ENCODE results near the gene FMNL2.

Gene FMNL2

GRCh38 chr2:152657043-152657442 lies 322.1 kb downstream of the FMNL2 start:
- TF ChIP-seq EZH2phosphoT487 (conservative IDR thresholded peaks at IDR 0.05; ENCODE audit: low read length) (no peak), CTCF (IDR thresholded peaks at IDR 0.05; ENCODE audit: insufficient read depth, low read length, poor library complexity, severe bottlenecking) (no peak)
- Histone ChIP-seq H3K79me2 (ENCODE audit: insufficient read depth, low read length) (no peaks in the 10 kb centered on the region), H2AFZ (ENCODE audit: low read depth, low read length, severe bottlenecking) (no peak overlapping the region), H3K36me3 (ENCODE audit: low read length) (peaks cover 67% of the 10 kb centered on the region), H3K4me2 (ENCODE audit: low read depth, low read length, poor library complexity, severe bottlenecking) (no peak overlapping the region), H3K9me2 (replicated peaks; ENCODE audit: insufficient read depth, low read length) (no peaks in the 10 kb centered on the region), H3F3A (ENCODE audit: insufficient read depth) (peaks cover 9% of the 10 kb centered on the region; the same call in 1 of the 2 replicates), H4K20me1 (ENCODE audit: low read depth, low read length) (no peaks in the 10 kb centered on the region; the same call in 1 of the 2 replicates), H3K27me3 (ENCODE audit: low read length) (no peaks in the 10 kb centered on the region), H3K9ac (ENCODE audit: low read length) (no peak overlapping the region), H3K27ac (ENCODE audit: low read depth, low read length) (no peak overlapping the region), H3K4me3 (ENCODE audit: insufficient read depth, low read length, poor library complexity, severe bottlenecking) (no peak overlapping the region), H3K9me3 (ENCODE audit: insufficient read depth, low read length) (no peaks in the 10 kb centered on the region)

GRCh38 chr2:152658221-152658620 lies 323.2 kb downstream of the FMNL2 start:
- no peak overlapping the region for H3K9ac ChIP-seq (ENCODE audit: low read length)
- H3K9me2 ChIP-seq (replicated peaks; ENCODE audit: insufficient read depth, low read length), result no peaks in the 10 kb centered on the region
- no peak overlapping the region for H3K27ac ChIP-seq (ENCODE audit: low read depth, low read length)
- H3K36me3 ChIP-seq (ENCODE audit: low read length), result peaks cover 75% of the 10 kb centered on the region
- H3K27me3 ChIP-seq (ENCODE audit: low read length), result no peaks in the 10 kb centered on the region
- no peak overlapping the region for H3K4me3 ChIP-seq (ENCODE audit: insufficient read depth, low read length, poor library complexity, severe bottlenecking)
- H4K20me1 ChIP-seq (ENCODE audit: low read depth, low read length), result no peaks in the 10 kb centered on the region
- peaks cover 9% of the 10 kb centered on the region; the same call in 1 of the 2 replicates for H3F3A ChIP-seq (ENCODE audit: insufficient read depth)
- H3K9me3 ChIP-seq (ENCODE audit: insufficient read depth, low read length), result no peaks in the 10 kb centered on the region
- H3K79me2 ChIP-seq (ENCODE audit: insufficient read depth, low read length), result no peaks in the 10 kb centered on the region
- no peak overlapping the region for H2AFZ ChIP-seq (ENCODE audit: low read depth, low read length, severe bottlenecking)
- no peak overlapping the region for H3K4me2 ChIP-seq (ENCODE audit: low read depth, low read length, poor library complexity, severe bottlenecking)
- TF ChIP-seq EZH2phosphoT487 (conservative IDR thresholded peaks at IDR 0.05; ENCODE audit: low read length) (no peak), CTCF (IDR thresholded peaks at IDR 0.05; ENCODE audit: insufficient read depth, low read length, poor library complexity, severe bottlenecking) (no peak)

GRCh38 chr2:152661076-152661475 lies 326.1 kb downstream of the FMNL2 start:
- H3K27ac ChIP-seq (ENCODE audit: low read depth, low read length), result no peak overlapping the region

More at GRCh38 chr2:152661076-152661475, 326.1 kb downstream of the FMNL2 start:
- no peaks in the 10 kb centered on the region for H3K27me3 ChIP-seq (ENCODE audit: low read length)
- H3F3A ChIP-seq (ENCODE audit: insufficient read depth), result peaks cover 9% of the 10 kb centered on the region; the same call in 1 of the 2 replicates
- H4K20me1 ChIP-seq (ENCODE audit: low read depth, low read length), result no peaks in the 10 kb centered on the region
- no peaks in the 10 kb centered on the region for H3K79me2 ChIP-seq (ENCODE audit: insufficient read depth, low read length)
- H3K4me2 ChIP-seq (ENCODE audit: low read depth, low read length, poor library complexity, severe bottlenecking), result no peak overlapping the region
- H3K36me3 ChIP-seq (ENCODE audit: low read length), result peaks cover 68% of the 10 kb centered on the region
- H2AFZ ChIP-seq (ENCODE audit: low read depth, low read length, severe bottlenecking), result no peak overlapping the region
- no peaks in the 10 kb centered on the region for H3K9me2 ChIP-seq (replicated peaks; ENCODE audit: insufficient read depth, low read length)
- no peaks in the 10 kb centered on the region for H3K9me3 ChIP-seq (ENCODE audit: insufficient read depth, low read length)
- H3K9ac ChIP-seq (ENCODE audit: low read length), result no peak overlapping the region
- no peak overlapping the region for H3K4me3 ChIP-seq (ENCODE audit: insufficient read depth, low read length, poor library complexity, severe bottlenecking)
- no peak for TF ChIP-seq CTCF (IDR thresholded peaks at IDR 0.05; ENCODE audit: insufficient read depth, low read length, poor library complexity, severe bottlenecking)
- TF ChIP-seq EZH2phosphoT487 (conservative IDR thresholded peaks at IDR 0.05; ENCODE audit: low read length), result no peak

Data from SU-DHL-6 (cell line).